Measurements from ENCODE around the gene FAM163A.

Gene FAM163A

GRCh38 chr1:179826626-179827280 lies 83.7 kb downstream of the FAM163A start:
- H3K4me2 ChIP-seq (ENCODE audit: low read length): no peak overlapping the region
- no peaks in the 10 kb centered on the region for H3K9me2 ChIP-seq (ENCODE audit: low read depth, low read length)
- TF ChIP-seq CTCF (IDR thresholded peaks at IDR 0.05; ENCODE audit: low read length): no peak
- no peak for TF ChIP-seq EZH2 (IDR thresholded peaks at IDR 0.05; ENCODE audit: borderline replicate concordance, low read length)
- H3K4me3 ChIP-seq (ENCODE audit: low read depth, low read length, poor library complexity, severe bottlenecking): no peak overlapping the region
- no peaks in the 10 kb centered on the region for H3K9me3 ChIP-seq (ENCODE audit: low read length)
- H2AFZ ChIP-seq (ENCODE audit: low read length): no peak overlapping the region
- no peaks in the 10 kb centered on the region for H3K79me2 ChIP-seq (ENCODE audit: insufficient read depth, low read length)
- H3F3A ChIP-seq (ENCODE audit: insufficient read depth, low read length): no peaks in the 10 kb centered on the region
- H3K9ac ChIP-seq (ENCODE audit: low read length): no peak overlapping the region
- H3K4me1 ChIP-seq (ENCODE audit: insufficient read depth, low read length, severe bottlenecking): peaks cover 2% of the 10 kb centered on the region
- H4K20me1 ChIP-seq (ENCODE audit: insufficient read depth, low read length): no peaks in the 10 kb centered on the region
- H3K27me3 ChIP-seq (ENCODE audit: insufficient read depth, low read length): no peaks in the 10 kb centered on the region
- H3K27ac ChIP-seq (ENCODE audit: low read depth, low read length, poor library complexity, severe bottlenecking): no peak overlapping the region
- no peaks in the 10 kb centered on the region for H3K36me3 ChIP-seq (ENCODE audit: insufficient read depth, low read length)

GRCh38 chr1:179828554-179829110 lies 85.5 kb downstream of the FAM163A start:
- Histone ChIP-seq H3K27ac (ENCODE audit: low read depth, low read length, poor library complexity, severe bottlenecking) (no peak overlapping the region), H3K9ac (ENCODE audit: low read length) (no peak overlapping the region), H2AFZ (ENCODE audit: low read length) (no peak overlapping the region), H3K9me2 (ENCODE audit: low read depth, low read length) (no peaks in the 10 kb centered on the region), H3K4me2 (ENCODE audit: low read length) (no peak overlapping the region), H3K4me3 (ENCODE audit: low read depth, low read length, poor library complexity, severe bottlenecking) (no peak overlapping the region), H4K20me1 (ENCODE audit: insufficient read depth, low read length) (no peaks in the 10 kb centered on the region), H3K36me3 (ENCODE audit: insufficient read depth, low read length) (no peaks in the 10 kb centered on the region), H3K9me3 (ENCODE audit: low read length) (no peaks in the 10 kb centered on the region), H3K79me2 (ENCODE audit: insufficient read depth, low read length) (no peaks in the 10 kb centered on the region), H3K27me3 (ENCODE audit: insufficient read depth, low read length) (no peaks in the 10 kb centered on the region), H3K4me1 (ENCODE audit: insufficient read depth, low read length, severe bottlenecking) (peaks cover 7% of the 10 kb centered on the region), H3F3A (ENCODE audit: insufficient read depth, low read length) (no peaks in the 10 kb centered on the region)
- no peak for TF ChIP-seq EZH2 (IDR thresholded peaks at IDR 0.05; ENCODE audit: borderline replicate concordance, low read length)
- no peak for TF ChIP-seq CTCF (IDR thresholded peaks at IDR 0.05; ENCODE audit: low read length)

- TF ChIP-seq EZH2 (IDR thresholded peaks at IDR 0.05; ENCODE audit: borderline replicate concordance, low read length) (no peak), CTCF (IDR thresholded peaks at IDR 0.05; ENCODE audit: low read length) (no peak)
- Histone ChIP-seq H3K9me2 (ENCODE audit: low read depth, low read length) (no peaks in the 10 kb centered on the region), H3F3A (ENCODE audit: insufficient read depth, low read length) (no peaks in the 10 kb centered on the region), H3K27ac (ENCODE audit: low read depth, low read length, poor library complexity, severe bottlenecking) (no peak overlapping the region), H3K79me2 (ENCODE audit: insufficient read depth, low read length) (no peaks in the 10 kb centered on the region), H3K4me2 (ENCODE audit: low read length) (no peak overlapping the region), H2AFZ (ENCODE audit: low read length) (no peak overlapping the region), H3K36me3 (ENCODE audit: insufficient read depth, low read length) (no peaks in the 10 kb centered on the region), H3K4me3 (ENCODE audit: low read depth, low read length, poor library complexity, severe bottlenecking) (no peak overlapping the region), H3K4me1 (ENCODE audit: insufficient read depth, low read length, severe bottlenecking) (peaks cover 7% of the 10 kb centered on the region), H3K9me3 (ENCODE audit: low read length) (no peaks in the 10 kb centered on the region), H4K20me1 (ENCODE audit: insufficient read depth, low read length) (no peaks in the 10 kb centered on the region), H3K9ac (ENCODE audit: low read length) (no peak overlapping the region), H3K27me3 (ENCODE audit: insufficient read depth, low read length) (no peaks in the 10 kb centered on the region)
Observed at GRCh38 chr1:179831225-179831624, 88.1 kb downstream of the FAM163A start.
